Gastrocnemius medialis (tissue), 4 donors: Measurements from ENCODE around the gene TUBA8. TPM values are rescaled to one million over a fixed set of nuclear protein-coding genes. Genes with fewer than 3 reads are reported as not detected.
A peak's percentile ranks its signal among the peaks of the same experiment; 100 is the strongest.
"Not testable (repeated sequence)": the region's sequence is repeated elsewhere in the genome, so short reads cannot be mapped to it uniquely, and the experiment has no call there.

Source experiments
- ATAC-seq, 2 donors: fragments of 150-250 bp; one replicate each; pipeline ENCODE4 v1.9.1; 2016
- DNase-seq, 2 donors: peaks; one replicate each; pipeline ENCODE4 v3.0.0-alpha.2; 2019
- H3K27ac ChIP-seq, 4 donors: fragments of 200-600 bp; sonication (generic); 1 replicate in 1 of 4; 2 replicates in 3 of 4; pipeline ENCODE4 v1.5.1; 2016 to 2018; ENCODE audit warnings: mild to moderate bottlenecking in 2 of 4, moderate library complexity in 1 of 4
- H3K27me3 ChIP-seq, 3 donors: fragments of 200-600 bp; sonication (generic) in 2 of 3; 1 replicate in 1 of 3; 2 replicates in 2 of 3; pipeline versions ENCODE4 v1.5.1 to v1.6.0; 2016 to 2019; ENCODE audit warnings: mild to moderate bottlenecking in 1 of 3, moderate library complexity in 1 of 3
- H3K36me3 ChIP-seq, 2 donors: fragments of 200-600 bp; sonication (generic) in 1 of 2; one replicate each; pipeline ENCODE4 v1.5.1; 2017 to 2018
- H3K4me1 ChIP-seq, 2 donors: fragments of 200-600 bp; sonication (generic) in 1 of 2; one replicate each; pipeline ENCODE4 v1.5.1; 2016 to 2017; ENCODE audit warnings: mild to moderate bottlenecking in 2 of 2
- H3K4me3 ChIP-seq, 4 donors: fragments of 200-600 bp; sonication (generic) in 3 of 4; 1 replicate in 1 of 4; 2 replicates in 3 of 4; pipeline ENCODE4 v1.5.1; 2016 to 2019; ENCODE audit warnings: mild to moderate bottlenecking in 2 of 4
- H3K9me3 ChIP-seq, 3 donors: fragments of 200-600 bp; sonication (generic) in 2 of 3; 1 replicate in 1 of 3; 2 replicates in 2 of 3; pipeline ENCODE4 v1.5.1; 2016 to 2019
- POLR2A ChIP-seq, 2 donors: fragments of 450-650 bp; IDR thresholded peaks; one replicate each; pipeline ENCODE4 v1.6.1; 2017; ENCODE audit warnings: antibody characterized with exemption in 2 of 2, mild to moderate bottlenecking in 2 of 2, moderate library complexity in 2 of 2
- in situ Hi-C, 4 donors: fragments of 200-750 bp; cut with MboI; loops; one replicate each; pipeline versions ENCODE4 v1.15.0 to v1.8.0; 2017; ENCODE audit warnings: low sequenced_read_pairs in 4 of 4
- intact Hi-C: fragments of 100-400 bp; cut with DNase I; formaldehyde crosslinking; loops from one replicate; pipeline ENCODE4 v1.15.1; 2023; ENCODE audit warnings: low total_unique reads
- total RNA-seq, 4 donors: library from RNA; depleted of rRNA; stranded (reverse); fragments of >200 nt; gene quantifications; one replicate each; pipeline versions ENCODE4 v1.1.0 to v1.2.3, GENCODE V29; 2016
- TF ChIP-seq, protein P1 (sequence below), 5 experiments: fragments of 450-650 bp in 3 of 5; fragments of 200-600 bp in 2 of 5; sonication (generic) in 2 of 5; IDR thresholded peaks in 4 of 5; conservative IDR thresholded peaks in 1 of 5; 1 replicate in 4 of 5; 2 replicates in 1 of 5; pipeline ENCODE4 v1.5.1; 2016 to 2019; ENCODE audit warnings: antibody characterized with exemption in 5 of 5, mild to moderate bottlenecking in 3 of 5, moderate library complexity in 3 of 5

The TUBA8 gene
- total RNA-seq, 4 donors from 2014 or later: 57.8 to 114 (median 77.7) TPM

DNA sequence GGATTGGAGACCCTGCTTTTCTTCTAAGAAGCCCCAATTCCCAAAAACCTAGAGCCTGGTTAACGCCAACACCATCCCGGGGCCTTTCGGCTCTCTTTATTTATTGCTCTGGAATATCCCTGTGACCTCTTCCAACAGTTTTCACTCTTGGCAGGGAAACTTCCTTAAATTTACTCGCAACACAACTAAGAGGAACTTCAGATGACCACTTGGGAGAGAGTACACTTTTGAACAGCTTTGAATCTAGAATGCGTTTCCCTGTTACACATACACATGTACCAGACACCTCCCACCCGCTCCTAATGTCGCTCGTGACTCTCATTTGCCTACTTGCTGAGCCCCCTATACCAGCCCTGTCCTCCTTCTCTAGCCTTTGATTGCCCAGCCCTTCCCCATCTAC lies 19.4 kb downstream of the TUBA8 start:
- intact Hi-C loops (no loop called here), in situ Hi-C loops (no loop called here)
- Histone ChIP-seq H3K36me3 (peaks cover 0 to 18% of the 10 kb centered on the region in 2 donors), H3K27me3 (no peaks in the 10 kb centered on the region), H3K9me3 (no peaks in the 10 kb centered on the region), H3K27ac (peak overlapping the region in 1 of 4 donors; percentile 41), H3K4me3 (no peak overlapping the region), H3K4me1 (peaks cover 0 to 5% of the 10 kb centered on the region in 2 donors)
- TF ChIP-seq, protein P1, sequence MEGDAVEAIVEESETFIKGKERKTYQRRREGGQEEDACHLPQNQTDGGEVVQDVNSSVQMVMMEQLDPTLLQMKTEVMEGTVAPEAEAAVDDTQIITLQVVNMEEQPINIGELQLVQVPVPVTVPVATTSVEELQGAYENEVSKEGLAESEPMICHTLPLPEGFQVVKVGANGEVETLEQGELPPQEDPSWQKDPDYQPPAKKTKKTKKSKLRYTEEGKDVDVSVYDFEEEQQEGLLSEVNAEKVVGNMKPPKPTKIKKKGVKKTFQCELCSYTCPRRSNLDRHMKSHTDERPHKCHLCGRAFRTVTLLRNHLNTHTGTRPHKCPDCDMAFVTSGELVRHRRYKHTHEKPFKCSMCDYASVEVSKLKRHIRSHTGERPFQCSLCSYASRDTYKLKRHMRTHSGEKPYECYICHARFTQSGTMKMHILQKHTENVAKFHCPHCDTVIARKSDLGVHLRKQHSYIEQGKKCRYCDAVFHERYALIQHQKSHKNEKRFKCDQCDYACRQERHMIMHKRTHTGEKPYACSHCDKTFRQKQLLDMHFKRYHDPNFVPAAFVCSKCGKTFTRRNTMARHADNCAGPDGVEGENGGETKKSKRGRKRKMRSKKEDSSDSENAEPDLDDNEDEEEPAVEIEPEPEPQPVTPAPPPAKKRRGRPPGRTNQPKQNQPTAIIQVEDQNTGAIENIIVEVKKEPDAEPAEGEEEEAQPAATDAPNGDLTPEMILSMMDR (IDR thresholded peaks at IDR 0.05 in 4 of 5, conservative IDR thresholded peaks at IDR 0.05 in 1 of 5): no peak
- no peak for TF ChIP-seq POLR2A (IDR thresholded peaks at IDR 0.05)
- ATAC-seq: no peak
- peak in 1 of 2 donors; percentile 8 for DNase-seq

DNA sequence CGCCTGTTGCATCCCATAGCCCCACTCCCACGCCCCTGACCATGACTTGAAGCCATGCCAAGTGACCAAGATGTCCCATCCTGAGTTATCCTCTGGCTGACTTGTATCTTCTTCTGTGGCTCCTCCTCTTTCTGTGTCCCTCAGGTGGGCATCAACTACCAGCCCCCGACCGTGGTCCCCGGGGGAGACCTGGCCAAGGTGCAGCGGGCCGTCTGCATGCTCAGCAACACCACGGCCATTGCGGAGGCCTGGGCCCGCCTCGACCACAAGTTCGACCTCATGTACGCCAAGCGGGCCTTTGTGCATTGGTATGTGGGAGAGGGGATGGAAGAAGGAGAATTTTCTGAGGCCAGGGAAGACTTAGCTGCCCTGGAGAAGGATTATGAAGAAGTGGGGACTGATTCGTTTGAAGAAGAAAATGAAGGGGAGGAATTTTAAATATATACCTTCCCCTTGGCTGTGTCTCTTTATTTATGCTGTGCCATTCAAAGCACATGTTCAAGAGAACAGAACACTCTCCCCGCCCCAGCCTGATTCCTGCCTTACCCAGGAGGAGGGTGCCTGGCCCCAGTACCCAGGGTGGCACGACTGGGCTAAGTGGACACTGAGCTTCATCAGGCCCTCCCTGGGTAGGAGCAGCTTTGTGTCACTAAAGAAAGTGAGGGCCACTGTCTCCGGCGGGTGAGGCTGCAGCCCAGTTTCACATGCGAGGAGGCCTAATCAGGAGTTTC lies 20.3 kb downstream of the TUBA8 start:
- in situ Hi-C loops (no loop called here), intact Hi-C loops (no loop called here)
- TF ChIP-seq, protein P1 (IDR thresholded peaks at IDR 0.05 in 4 of 5, conservative IDR thresholded peaks at IDR 0.05 in 1 of 5): no peak
- no peak for TF ChIP-seq POLR2A (IDR thresholded peaks at IDR 0.05)
- DNase-seq: peak in 1 of 2 donors; percentile 9
- ATAC-seq: no peak
- H3K4me3 ChIP-seq: no peak overlapping the region
- no peaks in the 10 kb centered on the region for H3K27me3 ChIP-seq
- no peak overlapping the region for H3K27ac ChIP-seq
- H3K4me1 ChIP-seq: peaks cover 0 to 5% of the 10 kb centered on the region in 2 donors
- peaks cover 0 to 18% of the 10 kb centered on the region in 2 donors for H3K36me3 ChIP-seq
- no peaks in the 10 kb centered on the region for H3K9me3 ChIP-seq

DNA sequence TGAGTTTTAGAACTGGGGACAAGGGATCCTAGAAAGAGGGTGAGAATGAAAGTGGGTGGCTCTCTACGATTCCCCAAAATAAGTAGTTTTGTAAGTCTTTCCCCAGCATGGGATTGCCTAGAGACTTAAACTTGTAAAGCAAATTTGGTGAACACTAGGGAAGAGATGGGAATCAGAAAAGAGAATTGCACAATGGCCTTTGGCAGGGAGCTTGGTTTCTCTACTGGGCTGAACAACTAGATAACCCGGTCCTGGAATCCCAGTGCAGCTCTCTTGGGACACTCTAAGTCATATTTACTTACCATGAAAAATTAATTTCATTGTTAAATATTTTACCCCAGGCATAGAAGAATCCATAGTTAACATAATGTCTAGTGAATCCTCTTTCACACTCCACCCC lies 22.8 kb downstream of the TUBA8 start:
- H3K36me3 ChIP-seq: no peaks in the 10 kb centered on the region
- in situ Hi-C loops: no loop called here

DNA sequence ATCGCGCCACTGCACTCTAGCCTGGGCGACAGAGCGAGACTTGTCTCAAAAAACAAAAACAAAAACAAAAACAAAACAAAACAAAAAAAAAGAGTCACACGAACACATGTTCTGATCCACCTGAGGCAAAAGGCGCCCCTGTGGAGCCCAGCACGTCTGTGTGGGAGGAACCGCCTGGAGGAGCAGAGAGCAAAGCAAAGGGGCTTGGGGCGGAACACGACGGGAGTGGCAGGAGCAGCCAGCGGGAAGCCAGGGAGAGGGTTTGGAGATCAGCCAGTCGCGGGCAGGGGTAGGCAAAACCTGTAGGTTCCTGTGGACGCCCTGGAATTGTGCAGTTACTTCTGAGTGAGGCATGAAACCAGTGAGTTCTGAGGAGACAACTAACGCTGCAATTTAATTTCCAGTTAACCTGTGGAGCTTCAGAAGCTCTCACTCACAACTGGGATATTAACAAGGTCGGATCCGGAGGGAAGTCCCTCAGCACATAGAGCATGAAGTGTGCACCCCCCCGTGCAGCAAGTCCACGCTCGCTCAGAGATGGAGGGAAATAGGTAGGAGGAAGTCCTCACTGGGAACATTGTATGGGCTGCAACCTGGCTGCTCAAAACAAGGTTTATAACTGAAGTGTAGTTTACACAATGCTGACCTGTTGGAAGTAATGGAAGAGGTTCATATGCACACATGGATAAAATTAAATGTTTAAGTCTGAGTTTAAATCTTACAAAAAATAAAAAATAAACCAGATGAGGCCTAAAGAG lies 26.1 kb downstream of the TUBA8 start:
- no peak overlapping the region for H3K4me3 ChIP-seq
- intact Hi-C loops: no loop called here
- no peaks in the 10 kb centered on the region for H3K36me3 ChIP-seq
- no peaks in the 10 kb centered on the region for H3K27me3 ChIP-seq
- TF ChIP-seq POLR2A (IDR thresholded peaks at IDR 0.05): no peak
- TF ChIP-seq, protein P1 (IDR thresholded peaks at IDR 0.05 in 4 of 5, conservative IDR thresholded peaks at IDR 0.05 in 1 of 5): no peak
- peak in 1 of 2 donors; percentile 16 for ATAC-seq
- H3K4me1 ChIP-seq: peaks cover 0 to 5% of the 10 kb centered on the region in 2 donors
- DNase-seq: peak in 1 of 2 donors; percentile 22
- H3K9me3 ChIP-seq: no peaks in the 10 kb centered on the region
- no peak overlapping the region for H3K27ac ChIP-seq
- in situ Hi-C loops: no loop called here

More for the DNA sequence above, 22.8 kb downstream of the TUBA8 start:
- DNase-seq: peak in 1 of 2 donors; percentile 61
- intact Hi-C loops: no loop called here
- no peak for TF ChIP-seq POLR2A (IDR thresholded peaks at IDR 0.05)
- peak; percentile 70 to 73 for ATAC-seq
- H3K4me1 ChIP-seq: peaks cover 0 to 5% of the 10 kb centered on the region in 2 donors
- H3K27me3 ChIP-seq: no peaks in the 10 kb centered on the region
- peak overlapping the region in 3 of 4 donors; percentile 27 to 57 (median 51) for H3K27ac ChIP-seq
- no peaks in the 10 kb centered on the region for H3K9me3 ChIP-seq
- no peak overlapping the region for H3K4me3 ChIP-seq

DNA sequence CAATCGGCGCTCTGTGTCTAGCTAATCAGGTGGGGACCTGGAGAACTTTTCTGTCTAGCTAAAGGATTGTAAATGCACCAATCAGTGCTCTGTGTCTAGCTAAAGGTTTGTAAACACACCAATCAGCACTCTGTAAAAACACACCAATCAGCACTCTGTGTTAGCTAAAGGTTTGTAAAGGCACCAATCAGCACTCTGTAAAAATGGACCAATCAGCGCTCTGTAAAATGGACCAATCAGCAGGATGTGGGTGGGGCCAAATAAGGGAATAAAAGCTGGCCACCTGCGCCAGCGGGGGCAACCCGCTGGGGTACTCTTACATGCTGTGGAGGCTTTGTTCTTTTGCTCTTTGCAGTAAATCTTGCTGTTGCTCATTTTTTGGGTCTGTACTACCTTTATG lies 30.4 kb downstream of the TUBA8 start:
- H3K27ac ChIP-seq, H3K36me3 ChIP-seq, intact Hi-C loops, H3K4me3 ChIP-seq, H3K9me3 ChIP-seq, in situ Hi-C loops, ATAC-seq, H3K4me1 ChIP-seq, DNase-seq, H3K27me3 ChIP-seq: not testable (repeated sequence)
